HG02623 (cell line): Measurements from ENCODE around the gene TERB1.

Source experiments
- ATAC-seq: cut with Tn5 transposase; IDR thresholded peaks from one replicate; pipeline ENCODE4 v1.9.1; 2021; ENCODE audit warnings: moderate library complexity; ENCODE audit not compliant: unreplicated experiment

Gene TERB1, protein sequence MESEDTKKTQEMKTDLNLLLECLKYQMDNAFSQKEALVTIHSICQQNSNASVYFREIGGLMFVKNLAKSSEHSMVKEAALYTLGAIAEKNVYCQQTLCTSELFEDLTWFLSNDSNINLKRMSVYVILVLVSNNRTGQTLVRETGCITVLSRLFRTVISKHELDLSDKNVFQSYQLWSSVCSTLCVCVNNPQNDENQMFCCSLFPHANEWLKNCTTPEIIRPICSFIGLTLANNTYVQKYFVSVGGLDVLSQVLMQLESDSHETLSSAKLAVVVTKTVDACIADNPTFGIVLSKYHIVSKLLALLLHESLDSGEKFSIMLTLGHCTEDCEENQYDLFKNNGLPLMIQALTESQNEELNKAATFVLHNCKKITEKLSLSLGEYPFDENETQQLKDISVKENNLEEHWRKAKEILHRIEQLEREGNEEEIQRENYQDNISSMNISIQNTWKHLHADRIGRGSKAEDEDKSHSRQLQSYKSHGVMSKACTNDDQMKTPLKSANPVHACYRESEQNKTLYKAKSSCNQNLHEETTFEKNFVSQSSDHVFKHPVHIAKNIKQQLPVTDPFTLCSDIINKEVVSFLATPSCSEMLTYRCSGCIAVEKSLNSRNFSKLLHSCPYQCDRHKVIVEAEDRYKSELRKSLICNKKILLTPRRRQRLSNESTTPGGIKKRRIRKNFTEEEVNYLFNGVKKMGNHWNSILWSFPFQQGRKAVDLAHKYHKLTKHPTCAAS

DNA sequence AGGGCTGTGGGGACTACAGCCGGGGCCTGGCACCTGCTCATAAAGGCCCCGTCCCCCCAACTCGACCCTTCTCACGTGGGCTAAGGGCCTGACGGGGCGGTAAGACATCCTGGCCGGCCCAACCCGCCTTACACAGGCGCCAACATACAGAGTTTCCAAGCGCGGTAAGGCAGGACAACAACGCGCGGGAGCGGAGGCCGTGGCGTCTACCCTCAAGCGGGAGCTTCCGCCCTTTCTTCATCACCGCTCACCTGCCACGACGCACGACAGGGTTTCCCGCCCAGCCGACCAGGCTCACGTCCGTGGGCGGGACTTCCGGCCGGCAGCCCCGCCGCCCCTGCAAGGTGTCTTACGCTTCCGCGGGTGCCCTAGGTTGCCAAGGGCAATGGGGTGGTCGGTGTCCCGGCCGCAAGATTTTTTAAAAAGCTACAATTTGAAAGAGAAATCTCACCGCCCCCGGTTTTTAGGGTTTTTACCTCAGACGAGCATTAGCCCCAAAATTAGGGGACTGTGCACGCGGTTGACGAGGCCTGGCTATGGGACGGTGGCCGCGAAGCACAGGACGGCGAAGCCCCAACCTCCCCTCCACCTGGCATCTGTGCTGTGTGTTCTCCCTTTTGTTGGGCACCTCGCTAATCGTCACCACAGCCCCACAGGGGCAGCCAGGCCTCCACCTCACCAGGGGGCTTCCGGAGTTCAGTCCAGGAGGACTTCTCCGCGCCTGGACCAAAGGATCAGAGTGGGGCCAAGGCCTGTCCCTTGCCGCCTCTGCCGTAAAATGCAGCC lies at the start of gene TERB1:
TSS of gene TERB1 (minus strand) at position 265 of the 786 bp plus-strand sequence. CDS start 4,786 bp downstream, outside the sequence.
- no peak for ATAC-seq

DNA sequence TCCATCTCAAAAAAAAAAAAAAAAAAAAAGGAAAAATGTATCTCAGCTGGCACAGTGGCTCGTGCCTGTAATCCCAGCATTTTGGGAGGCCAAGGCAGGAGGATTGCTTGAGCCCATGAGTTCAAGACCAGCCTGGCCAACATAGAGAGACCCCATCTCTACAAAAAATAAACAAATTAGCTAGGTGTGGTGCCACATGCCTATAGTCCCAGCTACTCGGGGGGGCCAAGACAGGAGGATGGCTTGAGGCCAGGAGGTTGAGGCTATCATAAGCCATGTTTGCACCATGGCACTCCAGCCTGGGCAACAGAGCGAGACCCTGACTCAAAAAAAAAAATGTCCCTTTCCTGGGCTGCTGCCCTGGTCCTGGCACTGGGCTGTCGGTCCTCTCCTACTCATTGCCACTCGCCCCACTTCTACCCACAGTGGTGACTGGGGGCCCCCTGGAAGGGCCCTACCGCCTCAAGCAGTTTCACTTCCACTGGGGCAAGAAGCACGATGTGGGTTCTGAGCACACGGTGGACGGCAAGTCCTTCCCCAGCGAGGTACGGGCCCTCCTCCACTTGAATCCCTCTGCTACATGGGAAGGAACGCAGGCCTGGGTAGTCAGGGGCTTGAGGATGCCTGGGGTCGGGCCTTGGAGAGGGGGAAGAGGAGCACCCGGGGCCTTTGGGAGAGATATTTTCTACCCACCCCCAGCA lies 48.9 kb upstream of the TERB1 start:
- ATAC-seq, result no peak

DNA sequence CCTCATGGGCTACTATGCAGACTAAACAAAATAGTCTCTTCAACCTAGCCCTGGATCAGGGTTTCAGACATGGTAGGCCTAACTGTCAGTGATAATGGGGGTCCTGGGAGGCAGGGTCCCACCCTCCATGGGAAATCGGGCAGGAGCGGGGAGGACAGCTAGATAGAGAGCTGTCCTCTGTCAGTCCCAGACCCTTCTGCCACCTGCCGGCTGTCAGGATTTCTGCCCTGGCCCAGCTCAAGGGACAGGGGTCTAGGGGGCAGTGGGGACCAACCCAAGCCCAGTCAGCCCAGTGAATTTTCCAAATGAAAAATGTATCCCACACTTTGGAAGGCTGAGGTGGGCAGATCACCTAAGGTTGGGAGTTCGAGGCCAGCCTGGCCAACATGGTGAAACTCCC lies 48.2 kb upstream of the TERB1 start:
- ATAC-seq, result no peak

DNA sequence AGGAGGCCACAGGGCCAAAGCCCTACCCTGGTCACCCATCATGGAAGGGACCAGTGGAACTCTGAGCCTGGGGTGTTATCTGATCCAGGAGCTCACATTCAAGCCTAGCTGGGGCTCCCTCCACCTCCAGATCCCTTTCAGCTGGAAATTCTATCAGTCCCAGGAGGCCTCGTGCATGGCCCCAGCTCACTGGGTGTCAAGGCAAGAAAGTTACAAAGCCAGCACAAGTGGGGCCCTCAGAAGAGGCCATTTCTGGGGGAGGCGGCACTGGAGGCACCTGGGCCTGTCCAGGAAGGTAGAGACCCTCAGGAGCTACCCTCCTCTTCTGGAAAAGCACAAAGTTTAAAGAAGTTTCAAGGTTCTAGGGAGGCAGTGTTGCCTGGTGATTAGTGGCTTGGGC lies 47.6 kb upstream of the TERB1 start:
- no peak for ATAC-seq

DNA sequence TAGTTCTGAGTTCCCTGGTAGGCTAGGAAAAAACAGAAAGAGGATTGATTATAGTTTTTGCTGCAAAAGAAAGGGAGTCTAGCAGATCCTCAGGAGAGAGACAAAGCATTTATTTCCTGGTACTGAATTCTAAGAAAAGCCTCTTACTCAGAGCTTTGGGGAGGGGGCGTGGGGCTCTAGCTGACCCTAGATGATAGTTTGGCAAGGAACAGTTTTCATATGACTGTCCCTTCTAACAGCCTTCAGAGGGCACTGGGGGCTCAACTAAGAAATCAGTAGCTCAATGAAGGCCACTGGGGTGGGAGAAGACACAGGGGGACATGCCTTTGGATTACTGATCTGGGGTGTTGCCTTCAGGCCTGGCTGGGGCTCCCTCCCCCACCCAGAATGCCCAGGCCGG lies 46.8 kb upstream of the TERB1 start:
- ATAC-seq, result no peak

DNA sequence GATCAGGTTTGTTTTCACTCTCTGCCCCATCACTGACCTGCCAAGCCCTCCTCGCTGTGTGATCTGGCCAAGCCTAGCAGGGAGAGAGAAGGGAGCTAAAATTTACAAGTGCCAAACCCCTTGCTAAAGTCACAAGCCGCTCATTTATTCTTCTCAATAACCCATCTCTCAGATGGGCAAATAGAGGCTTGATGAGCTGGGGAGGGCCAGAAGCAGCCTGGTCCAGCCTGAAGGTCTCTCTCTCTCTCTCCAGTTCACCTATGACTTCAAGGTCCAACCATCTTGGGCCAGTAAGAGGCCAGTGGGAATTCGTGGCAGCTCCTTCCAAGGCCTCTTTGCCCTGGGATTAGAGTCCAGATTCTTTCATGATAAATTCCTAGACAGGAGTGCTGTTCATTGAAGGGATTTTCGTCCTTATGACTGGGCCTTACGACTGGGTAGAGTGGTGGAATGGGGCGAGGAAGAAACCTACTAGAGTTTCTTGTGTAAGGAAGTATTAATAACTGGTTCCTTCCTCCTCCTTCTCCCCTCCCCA lies 46.2 kb upstream of the TERB1 start:
- ATAC-seq, result no peak

DNA sequence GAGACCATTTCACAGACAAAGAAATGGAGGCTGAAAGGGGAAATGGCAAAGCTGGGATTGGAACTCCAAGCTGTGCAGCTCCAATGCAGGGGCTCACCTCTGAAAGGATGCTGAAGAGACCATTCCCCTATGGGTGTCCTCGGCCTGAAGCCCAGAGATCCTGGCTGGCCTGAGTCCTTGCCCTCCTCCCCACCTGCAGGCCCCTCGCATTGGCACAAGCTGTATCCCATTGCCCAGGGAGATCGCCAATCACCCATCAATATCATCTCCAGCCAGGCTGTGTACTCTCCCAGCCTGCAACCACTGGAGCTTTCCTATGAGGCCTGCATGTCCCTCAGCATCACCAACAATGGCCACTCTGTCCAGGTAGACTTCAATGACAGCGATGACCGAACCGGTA lies 45.4 kb upstream of the TERB1 start:
- no peak for ATAC-seq

DNA sequence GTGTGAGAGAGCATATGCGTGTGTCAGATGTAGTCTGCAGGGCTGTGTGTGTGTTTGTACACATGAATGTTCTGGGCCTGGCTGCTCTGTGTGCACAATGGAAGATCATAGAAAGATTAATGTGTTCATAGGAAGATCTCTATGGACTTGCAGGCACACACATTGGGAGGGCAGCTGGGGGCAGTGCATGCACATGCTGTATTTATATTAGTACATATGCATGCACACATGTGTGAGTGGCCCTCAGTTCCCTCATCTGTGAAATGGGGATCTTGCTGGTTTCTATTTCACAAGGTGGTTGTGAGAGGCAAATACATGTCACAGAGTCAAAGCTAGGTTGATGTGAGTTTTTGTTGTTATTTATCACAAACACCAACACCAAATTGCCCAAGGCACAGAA lies 44.9 kb upstream of the TERB1 start:
- ATAC-seq, result no peak

DNA sequence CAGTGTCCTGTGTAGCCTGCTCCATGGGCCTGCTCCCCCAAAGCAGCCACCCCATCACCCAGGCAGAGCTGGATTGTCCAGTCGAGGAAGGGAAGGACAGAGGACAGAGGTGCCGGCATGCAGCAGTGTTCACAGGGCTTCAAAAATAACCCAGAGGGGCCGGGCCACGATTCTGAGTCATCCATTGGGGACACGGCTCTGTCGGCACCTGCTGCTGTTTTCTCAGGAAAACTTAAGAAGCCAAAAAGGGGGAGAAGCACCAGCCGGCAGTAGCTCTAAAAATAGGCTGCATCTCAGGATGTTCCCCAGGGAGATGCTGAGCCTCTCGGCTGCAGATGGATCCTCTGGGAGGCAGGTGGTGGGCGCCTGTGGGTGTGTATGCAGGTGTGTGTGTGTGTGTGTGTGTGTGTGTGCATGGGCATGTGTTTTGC lies 44.4 kb upstream of the TERB1 start:
- ATAC-seq, result no peak

DNA sequence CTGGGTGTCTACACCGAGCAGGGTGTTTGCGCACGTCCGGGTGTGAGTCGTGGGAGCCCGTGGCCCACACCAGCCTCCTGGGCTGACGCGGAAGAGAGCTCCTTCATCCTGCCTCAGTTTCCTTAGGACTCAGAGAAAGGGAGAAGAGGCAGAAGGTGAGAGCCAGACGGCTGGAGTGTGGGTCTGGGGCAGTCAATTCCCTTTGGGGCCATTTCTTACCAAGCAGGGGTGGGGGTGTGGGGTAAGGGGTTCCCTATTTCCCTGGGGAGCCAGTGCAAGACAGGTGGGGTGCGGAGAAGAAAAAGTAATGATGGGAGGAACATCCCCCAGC lies 43.7 kb upstream of the TERB1 start:
- no peak for ATAC-seq

DNA sequence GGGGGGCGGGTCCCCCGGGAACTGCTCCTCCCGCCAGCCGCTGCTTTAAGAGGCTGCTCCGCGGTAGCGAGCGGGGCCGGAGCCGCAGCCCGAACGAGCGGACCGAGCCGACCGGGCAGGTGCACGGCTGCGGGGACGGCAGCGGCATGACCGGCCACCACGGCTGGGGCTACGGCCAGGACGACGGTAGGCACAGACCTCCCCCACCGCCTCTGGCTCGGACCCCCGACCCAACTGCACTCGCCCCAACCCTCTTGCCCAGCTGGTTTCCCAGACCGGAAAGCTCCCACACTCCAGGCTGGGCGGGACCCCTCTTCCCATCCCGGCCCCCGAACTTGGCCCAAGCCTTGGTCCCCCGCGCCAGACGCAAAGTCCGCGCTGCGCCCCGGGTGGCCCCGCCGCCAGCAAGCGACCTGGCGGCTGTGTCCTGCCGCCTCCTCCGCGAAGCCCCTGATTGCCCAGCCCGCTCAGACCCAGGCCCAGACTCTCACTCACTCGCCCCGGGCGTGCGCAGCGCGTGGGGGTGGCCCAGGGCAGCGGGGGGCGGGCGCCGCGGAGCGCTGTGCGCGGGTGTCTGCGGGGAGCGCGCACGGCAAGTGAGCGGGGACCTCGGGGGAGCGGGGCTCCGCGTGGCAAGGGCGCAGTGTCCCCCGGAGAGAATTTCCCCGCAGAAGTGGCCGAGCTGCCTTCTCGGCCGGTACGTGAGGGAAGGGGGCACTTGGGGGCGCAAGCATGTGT lies 43.1 kb upstream of the TERB1 start, which contains the start of gene CA7:
TSS of gene CA7 (plus strand) at position 73 of the 738 bp plus-strand sequence. CDS start at position 147, 74 bp downstream.
- no peak for ATAC-seq

DNA sequence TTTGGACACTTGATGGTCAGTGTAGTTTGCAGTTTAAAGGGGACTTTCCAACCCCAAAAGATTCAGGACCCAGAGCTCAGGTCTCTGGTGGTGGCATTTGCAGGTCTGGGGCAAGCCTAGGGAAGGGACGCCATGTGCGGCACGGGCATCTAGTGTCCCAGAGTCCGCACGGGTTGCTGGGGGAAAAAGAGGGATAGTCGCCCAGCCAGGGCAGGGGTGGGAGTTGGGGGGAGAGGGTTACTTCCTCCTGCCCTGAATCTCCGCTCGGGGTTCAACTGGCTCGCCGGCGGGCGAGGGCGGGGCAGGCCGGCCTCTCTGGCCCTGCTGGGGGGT lies 42.6 kb upstream of the TERB1 start:
- no peak for ATAC-seq

DNA sequence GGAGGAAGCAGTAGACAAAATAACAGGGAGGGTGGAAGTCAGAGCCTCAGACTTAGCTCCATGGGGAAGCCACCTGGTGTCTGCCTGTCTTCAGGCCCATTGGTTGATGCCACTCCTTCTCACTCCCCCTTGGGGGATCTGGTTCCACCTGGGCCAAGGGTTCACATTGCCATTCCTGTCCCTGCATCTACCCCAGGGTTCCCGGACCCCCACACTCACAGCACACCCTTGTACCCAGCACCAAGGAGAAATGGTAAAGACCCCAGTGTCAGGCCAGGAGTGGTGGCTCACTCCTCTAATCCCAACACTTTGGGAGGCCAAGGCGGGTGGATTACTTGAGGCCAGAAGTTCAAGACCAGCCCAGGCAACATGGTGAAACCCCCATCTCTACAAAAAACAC lies 41.8 kb upstream of the TERB1 start:
- ATAC-seq, result no peak

DNA sequence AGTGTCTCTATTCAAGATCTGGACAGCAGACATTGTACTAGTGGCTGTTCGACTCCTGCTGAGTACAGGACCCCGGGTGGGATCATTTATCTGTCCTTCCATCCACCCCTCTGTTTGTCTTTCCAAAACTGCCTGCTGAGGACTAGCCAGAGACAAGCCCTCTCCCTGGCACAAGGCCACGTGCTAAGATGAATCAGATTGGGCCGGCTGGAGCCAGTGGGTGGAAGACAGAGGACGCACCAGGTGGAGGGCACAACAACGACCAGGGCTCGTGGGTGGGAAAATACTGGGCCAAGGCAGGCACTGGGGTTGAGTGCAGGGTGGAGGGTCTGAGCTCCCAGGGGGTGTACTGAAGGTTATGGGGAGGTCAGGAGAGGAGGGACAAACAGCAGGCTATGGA lies 41.4 kb upstream of the TERB1 start:
- no peak for ATAC-seq

DNA sequence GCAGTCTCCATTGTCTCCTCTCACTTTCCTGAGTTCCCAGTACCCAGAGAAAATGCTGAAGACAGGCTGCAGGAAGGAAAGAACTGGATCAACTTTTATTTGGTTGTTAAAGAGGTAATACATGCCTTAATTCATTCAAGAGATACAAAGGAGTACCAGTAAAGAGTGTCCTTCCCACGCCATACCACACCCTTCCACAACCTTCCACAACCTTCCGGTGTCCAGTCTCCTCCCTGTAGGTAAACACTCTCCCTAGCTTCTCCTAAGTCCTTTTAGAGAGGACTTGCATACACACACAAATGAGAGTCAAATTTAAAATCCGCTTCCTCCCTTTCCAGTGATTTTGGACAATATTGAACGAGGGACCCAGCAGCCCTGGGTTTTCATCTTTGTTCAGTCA lies 40.0 kb upstream of the TERB1 start:
- ATAC-seq, result no peak

DNA sequence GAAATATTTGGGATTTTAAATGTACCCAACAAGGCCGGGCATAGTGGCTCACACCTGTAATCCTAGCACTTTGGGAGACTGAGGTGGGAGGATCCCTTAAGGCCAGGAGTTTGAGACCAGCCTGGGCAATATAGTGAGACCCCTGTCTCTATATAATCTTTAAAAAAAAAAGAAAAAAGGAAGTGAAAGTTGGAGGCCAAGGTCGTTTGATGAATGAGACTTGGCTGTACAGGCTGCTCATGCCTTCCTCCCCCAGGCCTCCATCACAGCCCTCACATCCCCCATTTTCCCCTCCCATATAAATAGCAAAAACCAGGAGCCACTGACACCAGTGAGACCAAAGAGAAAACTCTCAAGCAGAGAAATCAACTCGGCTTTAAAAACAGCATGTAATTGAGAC lies 39.5 kb upstream of the TERB1 start:
- ATAC-seq, result no peak

DNA sequence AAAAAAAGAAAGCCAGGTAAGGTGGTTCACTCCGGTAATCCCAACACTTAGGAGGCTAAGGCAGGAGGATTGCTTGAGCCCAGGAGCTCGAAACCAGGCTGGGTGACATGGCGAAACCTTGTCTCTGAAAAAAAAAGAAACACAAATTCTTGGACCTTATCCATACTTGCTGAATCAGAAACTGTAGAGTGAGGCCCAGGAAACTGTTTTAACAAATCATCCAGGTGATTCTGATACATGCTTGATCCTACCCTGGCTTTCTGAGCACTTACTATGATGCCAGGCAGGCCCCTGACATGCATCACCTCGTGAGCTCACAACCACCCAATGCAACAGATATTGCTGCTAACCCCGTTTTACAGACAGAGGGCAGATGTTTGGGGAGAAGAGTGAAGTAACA lies 33.4 kb upstream of the TERB1 start:
- no peak for ATAC-seq

DNA sequence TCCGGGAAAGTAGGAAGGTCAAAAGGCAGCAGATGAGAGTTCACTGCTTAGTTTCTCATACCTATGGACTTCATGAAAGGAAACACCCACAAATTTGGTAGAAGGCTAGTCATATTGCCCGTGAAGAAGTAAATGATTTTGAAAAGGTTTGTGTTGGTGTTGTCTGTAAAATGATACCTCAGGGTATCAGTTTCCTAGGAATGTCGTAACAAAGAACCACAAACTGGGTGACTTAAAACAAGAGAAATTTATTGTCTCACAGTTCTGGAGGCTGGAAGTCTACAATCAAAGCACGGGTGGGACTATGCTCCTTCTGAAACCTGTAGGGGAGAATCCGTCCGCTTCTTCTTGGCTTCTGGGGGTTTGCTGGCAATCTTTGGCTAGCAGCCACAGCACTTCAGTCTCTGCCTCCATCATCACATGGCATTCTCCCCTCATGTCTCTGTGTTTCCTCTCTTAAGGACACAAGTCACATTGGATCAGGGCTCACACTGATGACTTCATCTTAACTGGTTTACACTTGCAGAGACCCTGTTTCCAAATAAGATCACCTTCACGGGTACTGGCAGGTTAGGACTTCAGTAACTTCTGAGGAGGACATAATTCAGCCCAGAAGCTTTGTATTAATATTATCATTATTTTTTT lies 31.4 kb upstream of the TERB1 start:
- no peak for ATAC-seq

DNA sequence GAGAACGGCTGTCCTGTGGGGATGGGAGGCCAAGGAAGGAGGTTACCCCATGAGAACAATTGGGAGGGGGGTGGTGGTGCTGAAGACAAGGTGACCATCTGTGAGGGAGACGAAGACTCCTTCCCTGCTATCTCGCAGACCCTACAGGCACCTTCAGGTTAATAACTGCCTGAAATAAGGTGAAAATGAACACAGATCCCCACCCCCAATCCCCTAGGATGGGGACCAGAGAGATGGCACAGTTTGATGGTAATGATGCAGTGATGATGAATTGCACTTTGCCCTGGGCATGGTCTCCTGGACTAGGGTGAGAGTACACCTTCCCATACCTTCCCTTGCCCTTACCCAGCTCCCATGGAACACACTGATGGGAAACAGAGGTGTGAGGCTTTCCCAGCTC lies 30.8 kb upstream of the TERB1 start:
- no peak for ATAC-seq
